Caco-2 (cell line): Measurements from ENCODE around the gene VKORC1. TPM values are rescaled to one million over a fixed set of nuclear protein-coding genes. Genes with fewer than 3 reads are reported as not detected.

Source experiments
- BruUV-seq: library from RNA; stranded (reverse); fragments of 400-500 nt; replicated peaks from 2 replicates; lab custom pipeline; 2021; lab: Mats Ljungman, UMichigan
- CTCF ChIA-PET: fragments of 300-600 bp; sonication (Branson Sonifier 250); formaldehyde crosslinking; loops from one replicate; lab custom pipeline; 2022; ENCODE audit warnings: antibody characterized with exemption; lab: Charles Lee
- POLR2A ChIA-PET: fragments of 300-600 bp; sonication (Branson Sonifier 250); formaldehyde crosslinking; loops from one replicate; lab custom pipeline; 2022; ENCODE audit warnings: antibody characterized with exemption; lab: Charles Lee
- DNase-seq, 2 experiments: peaks; one replicate each; pipeline versions ENCODE4 v3.0.0 to v3.0.0-alpha.2; 2020 to 2022
- H3K27me3 ChIP-seq: replicated peaks from 2 replicates; pipeline ENCODE4 v1.6.0; 2011; ENCODE audit warnings: low read length; ENCODE audit not compliant: control insufficient read depth, insufficient read depth
- H3K36me3 ChIP-seq: 2 replicates; pipeline ENCODE4 v1.5.1; 2011; ENCODE audit warnings: low read length; ENCODE audit not compliant: control insufficient read depth, insufficient read depth
- H3K4me1 ChIP-seq: fragments of 250-450 bp; sonication (Bioruptor Pico); 2 replicates; pipeline ENCODE4 v1.5.1; 2020; ENCODE audit warnings: mild to moderate bottlenecking
- H3K4me3 ChIP-seq: 2 replicates; pipeline ENCODE4 v1.5.1; 2011; ENCODE audit warnings: low read depth, mild to moderate bottlenecking, control low read depth, low read length
- H3K9me3 ChIP-seq: fragments of 250-450 bp; sonication (Bioruptor Pico); 2 replicates; pipeline ENCODE4 v1.5.1; 2020; ENCODE audit warnings: mild to moderate bottlenecking, moderate library complexity
- H3K27ac Mint-ChIP-seq: one replicate; pipeline ENCODE4 v1.8.0; 2022; ENCODE audit warnings: mixed read lengths; ENCODE audit not compliant: unreplicated experiment
- H3K27me3 Mint-ChIP-seq: one replicate; pipeline ENCODE4 v1.8.0; 2022; ENCODE audit warnings: mixed read lengths; ENCODE audit not compliant: insufficient read depth, unreplicated experiment
- H3K36me3 Mint-ChIP-seq: one replicate; pipeline ENCODE4 v1.8.0; 2022; ENCODE audit warnings: mild to moderate bottlenecking, mixed read lengths; ENCODE audit not compliant: insufficient read depth, unreplicated experiment
- H3K4me1 Mint-ChIP-seq: one replicate; pipeline ENCODE4 v1.8.0; 2022; ENCODE audit warnings: low read depth, mixed read lengths; ENCODE audit not compliant: unreplicated experiment
- H3K4me3 Mint-ChIP-seq: one replicate; pipeline ENCODE4 v1.8.0; 2022; ENCODE audit warnings: mild to moderate bottlenecking, moderate library complexity, mixed read lengths; ENCODE audit not compliant: unreplicated experiment
- H3K9me3 Mint-ChIP-seq: one replicate; pipeline ENCODE4 v1.8.0; 2022; ENCODE audit warnings: mixed read lengths; ENCODE audit not compliant: unreplicated experiment
- intact Hi-C: fragments of 100-400 bp; cut with micrococcal nuclease; formaldehyde crosslinking; loops from one replicate; pipeline ENCODE4 v1.10.0; 2022; ENCODE audit not compliant: unreplicated experiment
- total RNA-seq: library from RNA; stranded (reverse); gene quantifications from 2 replicates; pipeline ENCODE4 v1.2.3, GENCODE V29; 2022
- TF ChIP-seq, protein P1 (sequence below), 2 experiments: fragments of 200-600 bp in 1 of 2; IDR thresholded peaks; 1 replicate in 1 of 2; 2 replicates in 1 of 2; pipeline versions ENCODE4 v1.5.1 to v1.8.0; 2011 to 2022; ENCODE audit warnings: antibody characterized with exemption in 1 of 2, control low read depth in 1 of 2, inconsistent platforms in 1 of 2, low read depth in 1 of 2, low read length in 1 of 2, mild to moderate bottlenecking in 1 of 2, moderate library complexity in 1 of 2; ENCODE audit not compliant: insufficient read depth in 1 of 2, severe bottlenecking in 1 of 2, unreplicated experiment in 1 of 2

VKORC1 gene
- total RNA-seq, 1 experiment from 2014 or later: 61.3 TPM

DNA sequence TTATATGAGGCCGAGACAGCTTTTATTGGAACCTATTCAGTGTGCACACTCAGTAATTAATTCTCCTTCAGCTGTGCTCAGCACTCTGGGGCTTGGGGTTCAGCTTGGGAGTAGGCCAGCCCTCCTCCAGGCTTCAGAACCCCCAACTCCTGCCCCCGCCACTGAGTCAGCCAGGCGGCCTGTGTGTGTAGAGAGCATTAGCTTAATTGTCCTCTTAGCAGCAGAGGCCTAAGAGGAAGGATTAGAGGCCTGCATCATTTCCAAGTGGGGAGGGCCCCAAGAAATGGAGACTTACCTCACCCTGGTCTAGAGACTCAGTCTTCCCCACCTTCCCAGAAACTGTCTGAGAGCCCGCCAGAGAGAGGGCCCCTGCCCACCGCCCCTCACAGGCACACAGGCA is 6.6 kb downstream of the VKORC1 start:
- no peak overlapping the region for H3K4me3 ChIP-seq
- no peaks in the 10 kb centered on the region for H3K4me1 Mint-ChIP-seq
- H3K36me3 ChIP-seq: no peaks in the 10 kb centered on the region; the same call in 1 of the 2 replicates
- H3K27ac Mint-ChIP-seq: no peak overlapping the region
- CTCF ChIA-PET: interaction anchor here (0.5 kb wide), 1 partner anchor 153 kb away, joined by 3 read pairs; no protein-coding TSS in a partner anchor
- TF ChIP-seq, protein P1, sequence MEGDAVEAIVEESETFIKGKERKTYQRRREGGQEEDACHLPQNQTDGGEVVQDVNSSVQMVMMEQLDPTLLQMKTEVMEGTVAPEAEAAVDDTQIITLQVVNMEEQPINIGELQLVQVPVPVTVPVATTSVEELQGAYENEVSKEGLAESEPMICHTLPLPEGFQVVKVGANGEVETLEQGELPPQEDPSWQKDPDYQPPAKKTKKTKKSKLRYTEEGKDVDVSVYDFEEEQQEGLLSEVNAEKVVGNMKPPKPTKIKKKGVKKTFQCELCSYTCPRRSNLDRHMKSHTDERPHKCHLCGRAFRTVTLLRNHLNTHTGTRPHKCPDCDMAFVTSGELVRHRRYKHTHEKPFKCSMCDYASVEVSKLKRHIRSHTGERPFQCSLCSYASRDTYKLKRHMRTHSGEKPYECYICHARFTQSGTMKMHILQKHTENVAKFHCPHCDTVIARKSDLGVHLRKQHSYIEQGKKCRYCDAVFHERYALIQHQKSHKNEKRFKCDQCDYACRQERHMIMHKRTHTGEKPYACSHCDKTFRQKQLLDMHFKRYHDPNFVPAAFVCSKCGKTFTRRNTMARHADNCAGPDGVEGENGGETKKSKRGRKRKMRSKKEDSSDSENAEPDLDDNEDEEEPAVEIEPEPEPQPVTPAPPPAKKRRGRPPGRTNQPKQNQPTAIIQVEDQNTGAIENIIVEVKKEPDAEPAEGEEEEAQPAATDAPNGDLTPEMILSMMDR (IDR thresholded peaks at IDR 0.05; ENCODE audit: insufficient read depth in 1 of 2, low read depth in 1 of 2, low read length in 1 of 2, severe bottlenecking in 1 of 2, unreplicated experiment in 1 of 2): no peak
- intact Hi-C loops: no loop called here
- H3K27me3 Mint-ChIP-seq: no peaks in the 10 kb centered on the region
- DNase-seq: no peak
- H3K36me3 Mint-ChIP-seq: peaks cover 24% of the 10 kb centered on the region
- H3K4me3 Mint-ChIP-seq: no peak overlapping the region
- no peaks in the 10 kb centered on the region for H3K9me3 Mint-ChIP-seq
- no peaks in the 10 kb centered on the region for H3K27me3 ChIP-seq
- no peaks in the 10 kb centered on the region for H3K4me1 ChIP-seq
- POLR2A ChIA-PET: no interaction called here
- H3K9me3 ChIP-seq: no peaks in the 10 kb centered on the region
- no TSS peak for BruUV-seq

DNA sequence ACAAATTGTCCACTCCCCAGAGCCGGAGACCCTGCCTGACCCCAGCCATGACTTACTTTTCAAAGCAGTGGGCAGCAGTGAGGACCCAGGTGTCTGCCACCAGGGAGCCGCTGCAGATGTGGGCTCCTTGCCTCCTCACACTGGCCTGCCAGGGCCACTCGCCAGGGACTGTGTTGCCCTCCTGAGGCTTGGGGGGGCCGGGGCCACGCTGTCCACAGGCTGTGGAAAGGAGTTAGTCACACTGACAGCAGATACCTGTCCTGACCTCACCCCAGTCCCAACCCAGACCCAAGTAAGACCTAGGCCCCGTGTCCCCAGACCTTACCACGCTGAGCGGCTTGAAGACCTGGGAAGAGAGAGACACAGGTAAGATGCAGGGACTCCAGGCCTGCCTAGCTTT is 7.1 kb downstream of the VKORC1 start:
- H3K4me3 Mint-ChIP-seq: no peak overlapping the region
- peaks cover 25% of the 10 kb centered on the region for H3K36me3 Mint-ChIP-seq
- no peak overlapping the region for H3K27ac Mint-ChIP-seq
- TF ChIP-seq, protein P1 (IDR thresholded peaks at IDR 0.05; ENCODE audit: insufficient read depth in 1 of 2, low read depth in 1 of 2, low read length in 1 of 2, severe bottlenecking in 1 of 2, unreplicated experiment in 1 of 2): no peak
- no peaks in the 10 kb centered on the region for H3K27me3 Mint-ChIP-seq
- Histone ChIP-seq H3K27me3 (no peaks in the 10 kb centered on the region), H3K4me3 (no peak overlapping the region), H3K36me3 (no peaks in the 10 kb centered on the region; the same call in 1 of the 2 replicates), H3K9me3 (no peaks in the 10 kb centered on the region), H3K4me1 (no peaks in the 10 kb centered on the region)
- ChIA-PET CTCF (no interaction called here), POLR2A (no interaction called here)
- BruUV-seq: no TSS peak
- no peaks in the 10 kb centered on the region for H3K9me3 Mint-ChIP-seq
- no peaks in the 10 kb centered on the region for H3K4me1 Mint-ChIP-seq
- intact Hi-C loops: no loop called here
- DNase-seq: no peak

DNA sequence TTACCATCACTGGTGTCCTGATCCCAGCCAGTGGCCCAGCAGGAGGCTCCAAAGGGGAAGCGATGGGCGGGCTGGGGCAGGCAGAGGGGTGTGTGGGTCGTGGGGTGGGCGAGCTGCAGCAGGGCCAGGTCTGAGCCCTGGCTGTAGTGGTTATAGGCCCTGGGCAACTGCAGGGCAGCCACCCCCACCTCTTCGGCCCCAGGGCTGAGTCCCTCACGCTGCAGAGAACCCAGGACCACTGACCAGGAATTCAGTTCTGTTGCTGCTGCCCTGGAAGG is 8.0 kb downstream of the VKORC1 start:
- Histone ChIP-seq H3K27me3 (no peaks in the 10 kb centered on the region), H3K9me3 (no peaks in the 10 kb centered on the region), H3K4me3 (no peak overlapping the region), H3K36me3 (no peaks in the 10 kb centered on the region; the same call in 1 of the 2 replicates), H3K4me1 (no peaks in the 10 kb centered on the region)
- no peaks in the 10 kb centered on the region for H3K4me1 Mint-ChIP-seq
- DNase-seq: no peak
- no peaks in the 10 kb centered on the region for H3K27me3 Mint-ChIP-seq
- no peak overlapping the region for H3K27ac Mint-ChIP-seq
- BruUV-seq: no TSS peak
- ChIA-PET CTCF (no interaction called here), POLR2A (no interaction called here)
- intact Hi-C loops: no loop called here
- no peak overlapping the region for H3K4me3 Mint-ChIP-seq
- peaks cover 31% of the 10 kb centered on the region for H3K36me3 Mint-ChIP-seq
- no peaks in the 10 kb centered on the region for H3K9me3 Mint-ChIP-seq
- TF ChIP-seq, protein P1 (IDR thresholded peaks at IDR 0.05; ENCODE audit: insufficient read depth in 1 of 2, low read depth in 1 of 2, low read length in 1 of 2, severe bottlenecking in 1 of 2, unreplicated experiment in 1 of 2): no peak
